Omental fat pad (tissue), 4 donors: ENCODE results near the gene KANSL1L. TPM values are rescaled to one million over a fixed set of nuclear protein-coding genes. Genes with fewer than 3 reads are reported as not detected.

Source experiments
- ATAC-seq: fragments of 150-250 bp; one replicate; pipeline ENCODE4 v1.9.1; 2016; ENCODE audit warnings: mild to moderate bottlenecking, moderate library complexity; ENCODE audit not compliant: low FRiP score
- DNase-seq: peaks from one replicate; pipeline ENCODE4 v3.0.0-alpha.2; 2019; ENCODE audit warnings: low spot score
- CTCF ChIP-seq, 3 donors: fragments of 450-650 bp; IDR thresholded peaks; one replicate each; pipeline ENCODE4 v1.5.1; 2016 to 2017; ENCODE audit warnings: antibody characterized with exemption in 3 of 3, mild to moderate bottlenecking in 3 of 3, moderate library complexity in 2 of 3
- total RNA-seq, 4 donors: library from RNA; depleted of rRNA; stranded (reverse); fragments of >200 nt; gene quantifications; one replicate each; pipeline ENCODE4 v1.1.0, GENCODE V29; 2016

Gene KANSL1L
- total RNA-seq, 4 donors from 2014 or later = 12.5 to 48.5 (median 24.4) TPM

- TF ChIP-seq CTCF (IDR thresholded peaks at IDR 0.05) = no peak
- ATAC-seq (no peak), DNase-seq (no peak)
Measured at GRCh38 chr2:210128961-210129360, 42.2 kb downstream of the KANSL1L start.

GRCh38 chr2:210113614-210114235 is 57.5 kb downstream of the KANSL1L start:
- DNase-seq (no peak), ATAC-seq (no peak)
- no peak for TF ChIP-seq CTCF (IDR thresholded peaks at IDR 0.05)

GRCh38 chr2:210112871-210113270 is 58.3 kb downstream of the KANSL1L start:
- DNase-seq = no peak
- ATAC-seq = no peak
- no peak for TF ChIP-seq CTCF (IDR thresholded peaks at IDR 0.05)

GRCh38 chr2:210099940-210100339 is 71.3 kb downstream of the KANSL1L start:
- TF ChIP-seq CTCF (IDR thresholded peaks at IDR 0.05) = no peak
- DNase-seq (no peak), ATAC-seq (no peak)

- DNase-seq (no peak), ATAC-seq (no peak)
- TF ChIP-seq CTCF (IDR thresholded peaks at IDR 0.05) = no peak
Measured at GRCh38 chr2:210094787-210095186, 76.4 kb downstream of the KANSL1L start.

- no peak for DNase-seq
- ATAC-seq = no peak
Measured at GRCh38 chr2:210092791-210093190, 78.4 kb downstream of the KANSL1L start.

More at GRCh38 chr2:210092791-210093190, 78.4 kb downstream of the KANSL1L start:
- TF ChIP-seq CTCF (IDR thresholded peaks at IDR 0.05) = no peak
